Measurements from ENCODE around the gene RAD51C.
A peak's percentile ranks its signal among the peaks of the same experiment; 100 is the strongest.
"Not testable (repeated sequence)": the region's sequence is repeated elsewhere in the genome, so short reads cannot be mapped to it uniquely, and the experiment has no call there.

Gene RAD51C

GRCh38 chr17:58747674-58748073 lies 55.3 kb downstream of the RAD51C start:
- no peak for DNase-seq

- DNase-seq = not testable (repeated sequence)
These were observed 57.2 kb downstream of the RAD51C start for GRCh38 chr17:58749627-58750026.

GRCh38 chr17:58753026-58753425 lies 60.6 kb downstream of the RAD51C start:
- DNase-seq = no peak

- no peak for DNase-seq
These were observed 62.8 kb downstream of the RAD51C start for GRCh38 chr17:58755269-58755576.

- peak; percentile 41 for DNase-seq
These were observed 63.3 kb downstream of the RAD51C start, which contains the start of gene PPM1E for GRCh38 chr17:58755577-58756245. Gene PPM1E, plus strand, starts transcription at chr17:58755854.

GRCh38 chr17:58756246-58757161 lies 64.1 kb downstream of the RAD51C start:
- DNase-seq = no peak

- DNase-seq = no peak
These were observed 64.8 kb downstream of the RAD51C start for GRCh38 chr17:58757162-58757613.

GRCh38 chr17:58758890-58759289 lies 66.5 kb downstream of the RAD51C start:
- no peak for DNase-seq

GRCh38 chr17:58759522-58759921 lies 67.1 kb downstream of the RAD51C start:
- no peak for DNase-seq

GRCh38 chr17:58760248-58760647 lies 67.8 kb downstream of the RAD51C start:
- no peak for DNase-seq

GRCh38 chr17:58763263-58763662 lies 70.9 kb downstream of the RAD51C start:
- DNase-seq = no peak

GRCh38 chr17:58764373-58764772 lies 72.0 kb downstream of the RAD51C start:
- DNase-seq = no peak

- not testable (repeated sequence) for DNase-seq
These were observed 86.1 kb downstream of the RAD51C start for GRCh38 chr17:58778482-58778881.

- no peak for DNase-seq
These were observed 87.0 kb downstream of the RAD51C start for GRCh38 chr17:58779446-58779845.

- peak; percentile 3 for DNase-seq
These were observed 91.0 kb downstream of the RAD51C start for GRCh38 chr17:58783380-58783779.

GRCh38 chr17:58785097-58785496 lies 92.7 kb downstream of the RAD51C start:
- no peak for DNase-seq

Data from fibroblast of upper back skin (primary cell).